ENCODE data around the gene RBMS3. TPM values are rescaled to one million over a fixed set of nuclear protein-coding genes. Genes with fewer than 3 reads are reported as not detected.
"Not testable (repeated sequence)": the region's sequence is repeated elsewhere in the genome, so short reads cannot be mapped to it uniquely, and the experiment has no call there.

The RBMS3 gene
- polyA plus RNA-seq, 1 donor, result 27.7 TPM

GRCh38 chr3:29493109-29493508 lies 212.2 kb downstream of the RBMS3 start:
- no peak for DNase-seq

DNA sequence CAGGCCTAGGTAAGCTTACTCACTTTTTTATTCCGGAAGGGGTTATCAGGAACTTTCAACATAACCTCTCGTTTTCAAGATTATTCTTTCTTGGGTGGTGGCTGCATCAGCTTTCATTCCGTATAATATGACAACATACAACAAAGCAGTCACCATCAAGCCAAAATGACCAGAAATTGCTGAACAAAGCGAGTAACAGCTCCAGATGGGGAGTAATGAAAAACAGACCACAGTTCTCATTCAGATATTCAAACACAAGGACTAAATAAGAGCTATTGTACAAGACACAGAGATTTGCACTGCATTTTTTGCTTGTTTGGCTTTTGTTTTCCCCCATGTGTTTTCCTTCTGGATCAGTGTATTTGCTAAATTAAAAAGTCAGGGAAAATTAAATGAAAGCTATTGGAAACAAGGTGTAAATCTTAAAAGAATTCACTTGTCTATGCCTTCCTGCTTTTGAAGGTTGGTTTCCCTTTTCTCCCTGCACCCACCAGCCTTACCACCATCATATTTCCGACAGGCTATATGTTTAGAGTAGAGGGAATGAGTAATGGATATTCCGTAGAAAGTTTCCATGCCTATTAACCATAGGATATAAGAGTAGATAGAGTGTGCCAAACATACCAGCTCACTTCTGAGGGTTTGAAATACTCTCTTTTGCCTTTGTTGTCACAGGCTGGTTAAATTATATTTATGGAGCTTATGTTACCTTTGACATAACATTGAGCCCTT lies 213.6 kb downstream of the RBMS3 start:
- peak; percentile 77 for DNase-seq

DNA sequence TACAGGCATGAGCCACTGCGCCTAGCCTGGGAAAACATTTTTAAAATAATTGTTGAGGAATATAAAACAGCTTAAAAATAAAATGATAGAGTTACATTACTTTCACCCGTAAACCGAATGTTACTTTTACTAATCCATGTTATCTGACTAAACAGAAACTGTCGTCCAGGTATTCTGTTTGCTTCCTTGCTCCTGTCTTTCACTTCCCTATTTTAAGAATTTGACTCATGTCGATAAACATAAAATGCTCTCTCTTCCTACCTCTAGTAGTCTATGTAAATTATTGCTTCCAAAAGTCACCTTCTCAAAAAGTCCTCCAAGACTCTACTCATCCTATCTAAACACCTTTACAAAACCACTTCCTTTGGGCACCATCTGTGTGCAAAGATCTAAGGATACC lies 216.4 kb downstream of the RBMS3 start:
- DNase-seq, result no peak

- DNase-seq, result no peak
Measured at GRCh38 chr3:29502771-29503170, 221.9 kb downstream of the RBMS3 start.

DNA sequence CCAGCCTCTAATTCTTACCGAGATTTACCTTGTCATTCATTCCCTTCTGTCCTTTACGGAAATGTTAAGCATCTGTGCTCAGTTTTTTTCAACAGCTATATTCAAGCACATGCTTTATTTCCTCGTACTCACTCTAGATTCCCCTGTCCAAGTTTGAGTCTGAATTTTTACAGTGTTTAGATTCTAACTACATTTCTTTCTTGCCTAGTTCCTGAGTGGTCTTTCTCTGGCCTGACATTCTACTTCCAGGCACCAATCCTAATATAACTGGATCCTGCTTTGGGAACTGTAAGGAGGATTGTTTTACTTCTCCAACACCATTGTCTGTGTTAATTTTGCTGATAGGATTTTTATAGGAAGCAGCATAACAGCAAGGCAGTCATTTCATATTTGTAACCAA lies 222.4 kb downstream of the RBMS3 start:
- DNase-seq, result no peak

DNA sequence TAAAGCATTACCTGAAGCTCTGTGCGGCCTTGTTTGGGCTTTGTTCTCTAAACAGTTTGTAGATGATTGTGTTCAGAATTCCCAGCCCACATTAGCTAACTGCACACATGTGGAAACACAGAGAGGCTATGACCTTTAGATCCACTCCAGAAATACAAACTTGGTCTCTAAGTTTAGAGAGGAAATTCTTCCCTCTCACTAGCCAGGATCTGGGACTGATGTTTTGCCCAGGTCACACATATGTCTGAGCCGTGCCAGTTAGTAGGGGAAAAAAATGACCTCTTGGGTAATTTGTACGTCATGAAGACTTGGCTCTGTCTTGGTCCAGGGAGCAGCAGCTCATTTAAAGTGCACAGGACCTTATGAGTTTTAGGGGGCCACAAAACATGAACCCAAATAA lies 223.1 kb downstream of the RBMS3 start:
- DNase-seq, result peak; percentile 76

DNA sequence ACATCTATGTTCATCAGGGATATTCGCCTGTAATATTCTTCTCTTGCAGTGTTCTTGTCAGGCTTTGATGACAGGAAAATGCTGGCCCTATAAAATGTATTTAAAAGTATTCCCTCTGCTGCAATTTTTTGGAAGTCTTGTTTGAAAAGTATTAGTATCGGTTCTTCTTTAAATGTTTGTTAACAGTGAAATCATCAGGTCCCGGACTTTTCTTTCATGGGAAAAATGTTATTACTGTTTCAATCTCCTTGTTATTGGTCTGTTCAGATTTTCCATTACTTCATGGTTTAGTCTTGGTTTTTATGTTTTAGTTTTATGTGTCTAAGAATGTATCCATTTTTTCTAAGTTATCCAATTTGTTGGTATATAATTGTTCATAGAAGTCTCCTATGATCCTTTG lies 225.6 kb downstream of the RBMS3 start:
- no peak for DNase-seq

DNA sequence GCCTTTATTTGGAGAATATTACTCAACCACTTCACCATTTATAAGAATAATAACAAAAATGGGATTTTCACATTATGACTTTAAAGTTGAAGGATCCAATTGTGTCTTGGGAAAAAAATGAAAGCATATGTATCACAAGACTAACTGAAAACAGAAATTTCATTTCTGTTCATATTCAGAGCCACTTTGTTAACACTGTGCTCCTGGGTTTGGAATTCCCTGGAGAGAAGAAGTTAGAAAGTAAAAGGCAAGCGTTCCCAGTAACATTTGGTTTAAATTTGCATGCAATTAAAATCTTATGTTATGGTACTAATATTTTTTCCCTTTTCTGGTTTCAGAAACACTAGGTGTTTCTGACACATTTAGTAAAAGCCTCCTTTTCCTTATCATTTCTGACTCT lies 230.8 kb downstream of the RBMS3 start:
- no peak for DNase-seq

GRCh38 chr3:29512641-29513040 lies 231.8 kb downstream of the RBMS3 start:
- DNase-seq, result no peak

DNA sequence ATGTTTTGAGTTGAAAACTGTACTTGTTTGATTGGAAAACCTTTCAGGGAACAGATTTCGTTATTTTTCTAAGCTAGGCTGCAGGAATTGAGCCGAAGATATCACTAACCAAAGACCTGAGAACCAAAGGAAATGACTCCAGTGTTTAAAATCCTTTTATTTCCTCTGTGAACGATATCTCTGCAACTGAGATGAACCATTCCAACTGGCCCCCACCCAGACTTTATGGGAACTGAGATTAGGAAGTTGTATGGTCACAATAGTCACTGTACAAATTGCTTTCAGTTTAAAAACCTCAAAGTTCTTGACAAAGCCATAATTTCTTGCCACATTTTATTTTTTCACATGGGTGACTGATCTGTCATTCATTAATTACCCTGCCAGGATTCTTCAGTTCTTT lies 232.4 kb downstream of the RBMS3 start:
- no peak for DNase-seq

DNA sequence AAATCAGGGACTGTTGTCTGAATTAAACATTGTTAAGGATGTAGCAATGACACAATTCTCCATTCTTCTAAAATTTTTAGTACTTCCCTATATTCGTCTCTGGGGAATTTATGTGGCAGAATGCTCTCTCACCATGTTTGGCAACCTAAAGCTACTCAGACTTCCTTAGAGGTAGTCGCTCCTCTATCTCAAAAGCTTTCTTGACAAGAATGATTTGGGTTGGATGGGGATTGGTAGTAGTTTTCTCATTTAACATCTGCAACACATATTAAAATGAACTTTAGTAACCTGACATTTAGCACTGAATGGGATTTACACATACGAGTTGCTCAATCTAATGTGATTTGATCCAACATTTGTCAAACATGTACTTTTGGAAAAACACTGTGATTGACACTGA lies 233.3 kb downstream of the RBMS3 start:
- no peak for DNase-seq

DNA sequence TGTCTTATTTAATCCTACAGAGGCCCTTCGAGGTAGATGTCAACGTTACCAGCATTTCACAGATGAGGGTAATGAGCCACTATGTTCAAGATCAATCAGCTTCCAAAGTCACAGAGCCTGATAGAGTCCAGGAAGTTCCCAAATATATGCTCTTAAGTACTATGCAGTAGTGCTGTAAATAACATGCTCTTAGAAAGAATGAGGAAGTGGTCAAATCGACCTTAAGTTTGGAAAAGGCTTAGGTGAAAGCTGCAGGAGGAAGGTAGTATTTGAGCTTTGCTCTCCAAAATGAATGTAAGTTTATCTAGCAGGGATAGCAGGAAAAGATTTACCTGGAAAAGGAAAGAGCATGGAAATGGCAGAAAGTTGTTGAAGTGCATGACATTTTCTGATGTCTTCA lies 234.0 kb downstream of the RBMS3 start:
- no peak for DNase-seq

GRCh38 chr3:29515451-29515850 lies 234.6 kb downstream of the RBMS3 start:
- no peak for DNase-seq

DNA sequence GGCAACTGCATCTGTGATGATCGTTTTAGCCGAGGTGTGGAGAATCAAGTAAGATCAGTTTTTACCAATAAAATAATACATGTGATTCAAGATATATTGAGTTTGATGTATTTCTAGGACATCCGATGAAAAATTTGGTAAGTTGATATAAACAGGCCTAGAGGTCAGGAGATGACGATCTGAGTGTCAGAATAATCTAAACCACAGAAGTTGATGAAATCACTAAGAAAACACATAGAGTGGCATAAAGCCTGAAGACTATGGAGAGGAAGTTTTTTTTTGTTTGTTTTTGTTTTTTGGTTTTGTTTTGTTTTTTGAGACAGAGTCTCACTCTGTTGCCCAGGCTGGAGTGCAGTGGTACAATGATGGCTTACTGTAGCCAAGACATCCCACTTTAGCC lies 235.3 kb downstream of the RBMS3 start:
- no peak for DNase-seq

- DNase-seq, result no peak
Measured at GRCh38 chr3:29520764-29521163, 239.9 kb downstream of the RBMS3 start.

GRCh38 chr3:29521293-29521692 lies 240.4 kb downstream of the RBMS3 start:
- no peak for DNase-seq

- DNase-seq, result no peak
Measured at GRCh38 chr3:29521751-29522150, 240.9 kb downstream of the RBMS3 start.

- DNase-seq, result not testable (repeated sequence)
Measured at GRCh38 chr3:29524433-29524832, 243.6 kb downstream of the RBMS3 start.

- DNase-seq, result peak; percentile 72
Measured at GRCh38 chr3:29525254-29525881, 244.5 kb downstream of the RBMS3 start.

GRCh38 chr3:29527246-29527645 lies 246.4 kb downstream of the RBMS3 start:
- no peak for DNase-seq

- DNase-seq, result peak; percentile 55
Measured at GRCh38 chr3:29531644-29532043, 250.8 kb downstream of the RBMS3 start.

GRCh38 chr3:29532473-29532872 lies 251.6 kb downstream of the RBMS3 start:
- DNase-seq, result no peak

DNA sequence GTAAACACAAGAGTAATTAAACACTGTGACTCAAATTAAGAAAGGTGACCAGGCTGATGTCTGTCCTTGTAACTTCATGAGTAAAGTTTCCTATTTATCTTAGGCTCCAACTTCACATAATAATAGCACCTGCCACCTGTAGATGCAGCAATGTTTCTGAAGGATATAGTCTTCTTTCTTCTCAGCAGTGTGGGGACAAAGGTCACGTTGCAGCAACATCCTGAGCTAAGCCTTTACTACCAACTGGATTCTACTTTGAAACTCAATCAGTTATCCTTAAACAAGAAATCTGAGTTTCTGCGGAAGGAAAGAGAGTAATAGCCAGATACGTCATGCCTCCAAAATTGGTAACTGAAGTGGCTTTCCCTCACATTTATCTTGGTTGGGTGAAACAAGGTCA lies 253.1 kb downstream of the RBMS3 start:
- no peak for DNase-seq

DNA sequence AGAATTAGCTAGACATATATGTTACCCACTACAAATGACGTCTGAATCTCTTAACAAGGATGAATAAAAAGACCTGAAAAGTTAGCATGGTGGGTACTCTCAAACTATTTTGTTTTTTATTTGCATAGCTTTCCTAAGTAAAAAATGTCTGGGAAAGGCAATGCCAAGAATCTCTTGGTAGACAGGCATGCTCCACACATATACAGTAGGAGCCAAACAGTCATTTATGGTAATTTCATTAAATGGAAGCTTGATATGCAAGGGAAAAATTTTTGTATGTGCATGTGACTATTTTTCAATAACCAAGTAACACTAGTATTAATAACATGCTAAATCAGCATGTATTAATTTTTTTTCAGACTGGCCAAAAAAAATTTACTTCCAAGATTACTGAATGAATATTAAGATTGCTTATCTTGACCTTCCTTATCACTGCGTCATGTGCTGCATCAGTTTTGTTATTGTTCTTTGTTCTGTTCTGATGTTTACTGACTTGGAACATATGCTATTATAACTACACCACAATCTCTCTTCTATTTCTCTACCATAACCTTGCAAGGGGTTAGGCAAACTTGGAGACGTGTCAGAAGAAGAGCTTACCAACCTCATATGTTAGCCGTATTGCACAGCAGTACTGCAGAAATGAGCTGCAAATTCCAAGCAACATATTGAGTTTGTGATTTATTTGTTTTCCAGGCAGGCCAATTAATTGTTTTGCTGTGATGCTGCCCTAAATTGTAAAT lies 255.3 kb downstream of the RBMS3 start:
- no peak for DNase-seq
